ENCODE results near the gene DHFR2. TPM values are rescaled to one million over a fixed set of nuclear protein-coding genes. Genes with fewer than 3 reads are reported as not detected.
"Not testable (repeated sequence)": the region's sequence is repeated elsewhere in the genome, so short reads cannot be mapped to it uniquely, and the experiment has no call there.

DHFR2 gene
- total RNA-seq: 6.6 and 7.4 TPM in 2 replicates
- long read RNA-seq, full-length matches to known transcripts: 62 of 64 reads
- long read RNA-seq, partial matches to known transcripts: 0 of 64 reads
- long read RNA-seq, other reads (novel, unspliced or antisense): 2 of 64 reads

- DNase-seq (ENCODE audit: extremely low spot score, unreplicated experiment): peak; percentile 97
- TF ChIP-seq CTCF (IDR thresholded peaks at IDR 0.05): no peak
- peaks cover 19% of the 10 kb centered on the region for H3K36me3 Mint-ChIP-seq (ENCODE audit: unreplicated experiment)
Measured at GRCh38 chr3:94062513-94063404, at the start of gene DHFR2, which contains the start of gene NSUN3. TSS of gene DHFR2 (minus strand) at chr3:94062916. CDS start at chr3:94061511, 1,405 bp downstream. TSS of gene NSUN3 (plus strand) at chr3:94063061. CDS start at chr3:94063127, 66 bp downstream.

GRCh38 chr3:94110854-94111253 lies 48.1 kb upstream of the DHFR2 start:
- Mint-ChIP-seq H3K4me1 (ENCODE audit: unreplicated experiment) (peaks cover 13% of the 10 kb centered on the region), H3K4me3 (ENCODE audit: unreplicated experiment) (no peak overlapping the region), H3K27ac (ENCODE audit: unreplicated experiment) (no peak overlapping the region), H3K9me3 (ENCODE audit: unreplicated experiment) (no peaks in the 10 kb centered on the region), H3K36me3 (ENCODE audit: unreplicated experiment) (peaks cover 19% of the 10 kb centered on the region), H3K27me3 (ENCODE audit: unreplicated experiment) (no peaks in the 10 kb centered on the region)
- DNase-seq (ENCODE audit: extremely low spot score, unreplicated experiment): no peak
- no peak for TF ChIP-seq CTCF (IDR thresholded peaks at IDR 0.05)

More at GRCh38 chr3:94062513-94063404, at the start of gene DHFR2, which contains the start of gene NSUN3:
- Mint-ChIP-seq H3K27me3 (ENCODE audit: unreplicated experiment) (no peaks in the 10 kb centered on the region), H3K27ac (ENCODE audit: unreplicated experiment) (peak within 1 kb of the TSS; percentile 100), H3K9me3 (ENCODE audit: unreplicated experiment) (no peaks in the 10 kb centered on the region), H3K4me3 (ENCODE audit: unreplicated experiment) (peak within 1 kb of the TSS; percentile 95), H3K4me1 (ENCODE audit: unreplicated experiment) (peaks cover 31% of the 10 kb centered on the region)

GRCh38 chr3:94110232-94110631 lies 47.5 kb upstream of the DHFR2 start:
- not testable (repeated sequence) for H3K27me3 Mint-ChIP-seq (ENCODE audit: unreplicated experiment); DNase-seq (ENCODE audit: extremely low spot score, unreplicated experiment); H3K27ac Mint-ChIP-seq (ENCODE audit: unreplicated experiment); H3K9me3 Mint-ChIP-seq (ENCODE audit: unreplicated experiment); H3K4me3 Mint-ChIP-seq (ENCODE audit: unreplicated experiment)
- Mint-ChIP-seq H3K36me3 (ENCODE audit: unreplicated experiment) (peaks cover 21% of the 10 kb centered on the region), H3K4me1 (ENCODE audit: unreplicated experiment) (peaks cover 13% of the 10 kb centered on the region)

GRCh38 chr3:94106268-94106667 lies 43.6 kb upstream of the DHFR2 start:
- peaks cover 16% of the 10 kb centered on the region for H3K36me3 Mint-ChIP-seq (ENCODE audit: unreplicated experiment)
- no peak for TF ChIP-seq CTCF (IDR thresholded peaks at IDR 0.05)
- H3K9me3 Mint-ChIP-seq (ENCODE audit: unreplicated experiment): no peaks in the 10 kb centered on the region
- H3K27ac Mint-ChIP-seq (ENCODE audit: unreplicated experiment): no peak overlapping the region
- DNase-seq (ENCODE audit: extremely low spot score, unreplicated experiment): no peak
- no peak overlapping the region for H3K4me3 Mint-ChIP-seq (ENCODE audit: unreplicated experiment)
- H3K4me1 Mint-ChIP-seq (ENCODE audit: unreplicated experiment): no peaks in the 10 kb centered on the region
- no peaks in the 10 kb centered on the region for H3K27me3 Mint-ChIP-seq (ENCODE audit: unreplicated experiment)

GRCh38 chr3:94101860-94102259 lies 39.1 kb upstream of the DHFR2 start:
- peak; percentile 19 for TF ChIP-seq CTCF (IDR thresholded peaks at IDR 0.05)
- Mint-ChIP-seq H3K4me3 (ENCODE audit: unreplicated experiment) (no peak overlapping the region), H3K27ac (ENCODE audit: unreplicated experiment) (no peak overlapping the region), H3K9me3 (ENCODE audit: unreplicated experiment) (no peaks in the 10 kb centered on the region), H3K4me1 (ENCODE audit: unreplicated experiment) (no peaks in the 10 kb centered on the region), H3K36me3 (ENCODE audit: unreplicated experiment) (peaks cover 36% of the 10 kb centered on the region), H3K27me3 (ENCODE audit: unreplicated experiment) (no peaks in the 10 kb centered on the region)
- no peak for DNase-seq (ENCODE audit: extremely low spot score, unreplicated experiment)

Data from osteocyte (in vitro differentiated cells).